GM21737 (cell line): ENCODE results near the gene SETD2.
A peak's percentile ranks its signal among the peaks of the same experiment; 100 is the strongest.

Source experiments
- ATAC-seq: cut with Tn5 transposase; IDR thresholded peaks from one replicate; pipeline ENCODE4 v1.9.1; 2021; ENCODE audit warnings: mild to moderate bottlenecking, moderate library complexity; ENCODE audit not compliant: unreplicated experiment

Gene SETD2

GRCh38 chr3:46999516-47000197 is 164.3 kb downstream of the SETD2 start:
- no peak for ATAC-seq

GRCh38 chr3:46998852-46999515 is 164.9 kb downstream of the SETD2 start:
- no peak for ATAC-seq

GRCh38 chr3:46998121-46998851 is 165.6 kb downstream of the SETD2 start:
- no peak for ATAC-seq

GRCh38 chr3:46997453-46998091 is 166.3 kb downstream of the SETD2 start:
- no peak for ATAC-seq

GRCh38 chr3:46996689-46997452 is 167.0 kb downstream of the SETD2 start:
- no peak for ATAC-seq

GRCh38 chr3:46995901-46996562 is 167.9 kb downstream of the SETD2 start:
- no peak for ATAC-seq

GRCh38 chr3:46994801-46995731 is 168.8 kb downstream of the SETD2 start:
- no peak for ATAC-seq

- ATAC-seq, result no peak
These were observed 169.9 kb downstream of the SETD2 start for GRCh38 chr3:46993986-46994385.

- ATAC-seq, result no peak
These were observed 170.6 kb downstream of the SETD2 start for GRCh38 chr3:46993292-46993691.

GRCh38 chr3:46992231-46992630 is 171.7 kb downstream of the SETD2 start:
- no peak for ATAC-seq

GRCh38 chr3:46991406-46992165 is 172.3 kb downstream of the SETD2 start:
- ATAC-seq, result no peak

GRCh38 chr3:46990573-46991374 is 173.1 kb downstream of the SETD2 start:
- peak; percentile 39 for ATAC-seq

GRCh38 chr3:46989146-46989810 is 174.6 kb downstream of the SETD2 start:
- no peak for ATAC-seq

GRCh38 chr3:46988616-46989015 is 175.3 kb downstream of the SETD2 start:
- ATAC-seq, result no peak

- ATAC-seq, result peak; percentile 60
These were observed 176.0 kb downstream of the SETD2 start for GRCh38 chr3:46987743-46988401.

- ATAC-seq, result no peak
These were observed 176.6 kb downstream of the SETD2 start for GRCh38 chr3:46987319-46987742.
